Left kidney (tissue), 2 donors: Measurements from ENCODE around the gene SLC25A38. TPM values are rescaled to one million over a fixed set of nuclear protein-coding genes. Genes with fewer than 3 reads are reported as not detected.

ENCODE experiments used
- DNase-seq: peaks from one replicate; pipeline ENCODE4 v3.0.0-alpha.2; 2013
- polyA plus RNA-seq: library from polyadenylated mRNA; unstranded; fragments of 120-200 nt; gene quantifications from one replicate; pipeline ENCODE4 v1.2.1, GENCODE V29; 2013; ENCODE audit not compliant: insufficient read length

SLC25A38 gene
- polyA plus RNA-seq, 1 donor: 39.8 TPM

DNA sequence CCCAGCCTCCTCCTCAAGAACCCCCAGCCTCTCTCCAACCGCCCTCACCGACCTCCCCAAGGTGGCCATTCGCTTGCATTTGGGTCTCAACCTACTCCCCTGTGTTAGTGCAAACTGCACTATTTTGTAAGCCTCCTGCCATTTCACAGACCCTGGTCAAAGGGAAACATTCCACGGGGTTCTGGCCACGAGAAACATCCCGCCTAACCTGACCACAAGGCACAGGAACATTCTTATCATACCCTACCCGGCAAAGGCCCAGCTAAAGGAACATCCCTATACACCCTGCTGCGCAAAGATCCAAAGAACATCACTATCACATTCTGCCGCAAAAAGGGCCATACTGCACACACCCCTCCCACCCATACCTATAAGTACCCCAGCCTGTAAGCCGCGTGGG is 46.3 kb downstream of the SLC25A38 start:
- DNase-seq: no peak

DNA sequence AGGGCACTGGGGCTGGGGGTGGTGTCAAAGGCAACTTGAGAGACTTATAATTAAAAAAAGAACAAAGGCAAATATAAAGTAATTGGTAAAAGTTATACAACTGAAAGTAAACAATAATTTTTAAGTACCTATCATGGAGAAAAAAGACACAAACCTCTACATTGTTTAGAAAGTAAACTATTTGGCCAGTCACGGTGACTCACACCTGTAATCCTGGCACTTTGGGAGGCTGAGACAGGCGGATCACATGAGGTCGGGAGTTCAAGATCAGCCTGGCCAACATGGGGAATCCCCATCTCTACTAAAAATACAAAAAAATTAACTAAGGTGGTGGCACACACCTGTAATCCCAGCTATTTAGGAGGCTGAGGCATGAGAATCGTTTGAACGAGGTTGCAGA is 49.2 kb downstream of the SLC25A38 start:
- no peak for DNase-seq

DNA sequence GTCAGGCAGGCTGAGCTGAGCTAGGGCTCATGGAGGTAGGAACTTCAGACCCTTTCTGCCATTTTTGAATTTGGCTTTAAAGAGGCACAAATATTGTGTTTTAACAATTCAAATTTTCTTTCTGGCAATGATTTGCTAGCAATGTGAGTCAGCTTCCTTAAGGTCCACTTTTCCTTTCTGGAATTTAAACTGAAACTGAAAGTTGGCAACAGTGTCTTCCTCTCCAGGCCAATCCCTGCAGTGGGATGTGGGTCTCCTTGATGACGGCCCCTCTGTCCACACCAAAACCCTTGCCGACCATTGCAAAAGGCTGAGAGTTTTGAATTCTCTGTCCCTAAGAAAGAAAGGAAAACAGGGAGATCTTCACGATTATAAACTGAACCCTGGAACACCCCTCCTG is 50.5 kb downstream of the SLC25A38 start:
- no peak for DNase-seq

DNA sequence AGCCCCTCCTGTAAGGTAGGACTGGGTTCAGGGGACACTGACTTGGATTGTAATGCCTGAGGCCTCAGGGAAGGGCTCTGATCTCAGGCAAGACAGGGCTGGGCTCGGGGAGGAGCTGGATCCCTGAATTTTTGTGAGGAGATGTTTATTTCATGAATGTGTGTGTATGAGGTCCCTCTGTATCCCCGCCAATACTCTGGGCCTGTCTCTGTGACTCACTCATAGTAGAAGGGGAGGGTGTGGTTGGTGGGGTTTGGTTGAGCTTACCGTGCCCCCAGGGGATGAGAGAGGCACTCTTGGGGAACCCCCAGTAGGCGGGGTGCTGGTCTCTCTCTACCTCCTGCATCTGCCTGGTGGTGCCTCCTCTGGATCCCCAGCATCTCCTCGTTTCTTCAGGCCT is 51.4 kb downstream of the SLC25A38 start:
- no peak for DNase-seq

DNA sequence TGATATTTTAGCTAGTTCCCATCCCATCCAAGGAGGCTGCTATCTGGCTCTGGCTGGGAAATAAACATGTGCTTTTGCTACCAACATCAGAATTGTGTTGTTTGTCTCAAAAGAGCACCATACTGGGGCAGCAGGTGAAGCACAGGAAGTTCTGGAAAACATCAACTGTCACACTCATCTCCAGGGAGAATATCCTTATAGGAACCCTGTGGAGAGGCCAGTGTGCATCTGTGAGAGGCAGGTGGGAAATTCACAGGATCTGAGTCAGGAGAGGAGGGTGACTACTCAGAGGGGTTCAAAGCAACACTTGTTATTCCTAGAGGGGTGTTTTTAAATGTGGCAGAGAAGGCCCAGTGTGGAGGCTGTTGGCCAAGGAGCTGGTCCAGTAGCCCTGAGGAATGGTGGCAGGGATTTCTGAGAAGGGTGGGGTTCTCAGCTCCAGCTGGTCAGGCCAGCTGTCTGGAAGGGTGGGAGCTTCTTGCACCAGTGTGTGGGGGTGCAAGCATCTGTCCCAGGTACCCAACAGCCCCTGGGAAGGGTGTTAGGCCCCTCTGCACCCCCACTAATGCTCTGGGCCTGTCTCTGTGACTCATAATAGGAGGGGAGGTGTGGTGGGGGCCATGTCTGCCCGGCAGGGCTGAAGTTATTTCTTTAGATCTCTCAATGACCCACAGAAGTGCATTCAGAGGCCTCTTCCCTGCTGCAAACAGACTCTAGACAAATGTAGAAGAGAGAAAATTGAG is 52.0 kb downstream of the SLC25A38 start:
- DNase-seq: no peak

DNA sequence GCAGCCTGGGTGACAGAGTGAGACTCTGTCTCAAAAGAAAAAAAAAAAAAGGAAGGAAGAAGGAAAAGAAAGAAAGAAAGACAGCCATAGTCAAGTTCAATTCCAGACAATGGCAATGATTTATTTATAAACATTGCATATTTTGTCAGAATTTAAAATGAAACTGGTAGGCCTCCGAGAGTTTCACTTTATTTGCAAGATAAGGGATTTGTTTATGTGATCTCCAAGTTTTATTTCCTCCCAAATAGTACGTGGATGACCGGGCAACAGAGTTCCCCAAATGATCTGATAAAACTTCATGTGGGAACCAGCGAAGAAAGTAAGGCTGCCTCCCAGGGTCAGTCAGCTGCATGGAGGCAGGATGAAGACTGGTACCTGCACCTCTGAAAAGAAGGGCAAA is 55.7 kb downstream of the SLC25A38 start:
- no peak for DNase-seq

DNA sequence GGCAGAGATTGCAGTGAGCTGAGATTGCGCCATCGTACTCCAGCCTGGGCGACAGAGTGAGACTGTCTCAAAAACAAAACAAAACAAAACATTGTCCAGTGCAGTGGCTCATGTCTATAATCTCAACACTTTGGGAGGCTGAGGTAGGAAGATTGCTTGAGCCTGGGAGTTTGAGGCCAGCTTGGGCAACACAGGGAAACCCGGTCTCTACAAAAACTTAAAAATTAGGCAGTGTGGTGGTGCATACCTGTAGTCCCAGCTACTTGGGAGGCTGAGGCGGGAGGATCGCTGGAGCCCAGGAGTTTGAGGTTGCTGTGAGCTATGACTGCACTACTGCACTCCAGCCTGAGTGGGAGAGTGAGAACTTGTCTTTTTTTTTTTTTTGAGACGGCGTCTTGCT is 57.1 kb downstream of the SLC25A38 start:
- DNase-seq: no peak

DNA sequence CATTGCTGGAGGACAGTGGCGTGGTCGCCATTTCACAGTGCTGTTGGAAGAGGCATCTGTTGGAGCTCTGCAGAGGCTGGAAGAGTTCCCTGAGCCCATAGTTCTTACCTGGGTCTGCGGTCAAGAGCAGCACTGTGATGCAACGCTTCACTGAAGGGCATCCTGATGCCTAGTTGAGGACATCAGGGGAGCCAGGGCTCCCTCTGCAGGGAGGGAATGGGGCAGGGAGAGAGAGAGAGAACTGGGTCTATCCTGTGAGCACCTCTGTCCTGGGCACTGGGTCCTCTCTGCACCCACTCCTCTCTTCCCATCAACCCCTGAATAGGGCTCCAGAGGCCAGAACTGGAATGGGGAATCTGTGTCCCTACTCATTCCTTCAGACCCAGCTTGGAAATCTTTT is 60.4 kb downstream of the SLC25A38 start:
- no peak for DNase-seq

DNA sequence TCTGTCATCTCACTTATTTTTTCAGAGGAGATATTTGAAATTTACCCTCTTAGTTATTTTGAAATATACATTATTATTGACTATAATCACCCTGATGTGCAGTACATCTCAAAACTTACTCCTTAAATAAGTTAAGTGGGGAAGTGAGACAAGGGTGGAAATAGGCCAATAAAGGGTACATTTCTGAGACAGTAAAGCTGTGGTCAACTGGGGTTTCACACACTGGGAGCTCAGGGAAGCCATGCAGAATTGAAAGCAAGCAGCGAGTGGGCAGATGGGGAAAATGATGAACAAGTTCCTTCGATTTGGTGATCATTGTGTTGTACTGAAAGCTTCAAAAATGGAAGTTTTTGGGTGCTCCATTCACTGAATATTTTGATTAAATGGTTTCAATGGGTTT is 62.8 kb downstream of the SLC25A38 start:
- DNase-seq: no peak

DNA sequence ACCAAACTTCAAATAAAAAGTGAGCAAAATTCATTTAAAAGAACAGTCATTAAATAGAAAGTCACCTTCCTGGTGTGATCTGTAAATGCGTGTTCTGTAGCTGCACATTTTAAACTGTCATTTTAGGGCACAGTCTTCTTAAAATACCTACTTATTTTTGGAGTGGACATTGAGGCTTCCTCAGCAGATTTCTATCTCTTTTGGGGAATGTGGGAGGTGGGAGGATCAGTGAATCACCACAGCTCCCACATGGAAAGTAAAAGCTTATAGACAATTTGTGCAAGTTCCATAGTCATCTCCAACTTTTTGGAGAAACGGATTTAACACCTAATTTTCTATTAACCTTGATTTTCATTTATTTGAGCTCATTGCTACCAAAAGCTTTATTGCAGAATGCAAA is 63.3 kb downstream of the SLC25A38 start:
- DNase-seq: no peak

Other genes starting within 250 kb of the SLC25A38 start
- 7.8 TPM for gene CSRNP1, start 229.8 kb upstream of the SLC25A38 start, polyA plus RNA-seq
- gene XIRP1, start 190.8 kb upstream of the SLC25A38 start, polyA plus RNA-seq: 0.25 TPM
- gene CX3CR1, start 103.3 kb upstream of the SLC25A38 start, polyA plus RNA-seq: 4.7 TPM
- gene CCR8, start 53.7 kb upstream of the SLC25A38 start, polyA plus RNA-seq: not detected
- 1,388 TPM for gene RPSA, start 23.4 kb downstream of the SLC25A38 start, polyA plus RNA-seq
- gene MOBP, start 84.3 kb downstream of the SLC25A38 start, polyA plus RNA-seq: 0.22 TPM